GM12874 (cell line): ENCODE measurements around the gene RILPL2.

Experiments used
- CTCF ChIP-seq: IDR thresholded peaks from 2 replicates; pipeline ENCODE4 v1.5.1; 2011; ENCODE audit warnings: low read depth, mild to moderate bottlenecking, control low read depth, low read length, moderate library complexity; ENCODE audit not compliant: insufficient read depth

RILPL2 gene

GRCh38 chr12:123475246-123475703 is 38.8 kb upstream of the RILPL2 start:
- no peak for TF ChIP-seq CTCF

GRCh38 chr12:123474485-123475245 is 38.2 kb upstream of the RILPL2 start:
- TF ChIP-seq CTCF: no peak

- no peak for TF ChIP-seq CTCF
These were observed 36.0 kb upstream of the RILPL2 start for GRCh38 chr12:123472438-123472849.

GRCh38 chr12:123471374-123472068 is 35.0 kb upstream of the RILPL2 start:
- TF ChIP-seq CTCF: no peak

- TF ChIP-seq CTCF: no peak
These were observed 33.5 kb upstream of the RILPL2 start for GRCh38 chr12:123469978-123470377.

GRCh38 chr12:123468786-123469185 is 32.3 kb upstream of the RILPL2 start:
- peak; percentile 49; the same call in 1 of the 2 replicates for TF ChIP-seq CTCF

GRCh38 chr12:123465084-123465483 is 28.6 kb upstream of the RILPL2 start:
- no peak for TF ChIP-seq CTCF
